DND-41 (cell line): ENCODE data around the gene PHACTR1.

Experiments
- EZH2 ChIP-seq: IDR thresholded peaks from 3 replicates; pipeline ENCODE4 v1.6.1; 2012; ENCODE audit warnings: borderline replicate concordance, low read depth, mild to moderate bottlenecking, moderate library complexity, low read length, inconsistent platforms; ENCODE audit not compliant: severe bottlenecking
- TF ChIP-seq, protein P1 (sequence below): IDR thresholded peaks from 2 replicates; pipeline ENCODE4 v1.5.1; 2012; ENCODE audit warnings: borderline replicate concordance, low read length, moderate library complexity, mild to moderate bottlenecking; ENCODE audit not compliant: poor library complexity, severe bottlenecking; ENCODE audit errors: extremely low read depth

DNA sequence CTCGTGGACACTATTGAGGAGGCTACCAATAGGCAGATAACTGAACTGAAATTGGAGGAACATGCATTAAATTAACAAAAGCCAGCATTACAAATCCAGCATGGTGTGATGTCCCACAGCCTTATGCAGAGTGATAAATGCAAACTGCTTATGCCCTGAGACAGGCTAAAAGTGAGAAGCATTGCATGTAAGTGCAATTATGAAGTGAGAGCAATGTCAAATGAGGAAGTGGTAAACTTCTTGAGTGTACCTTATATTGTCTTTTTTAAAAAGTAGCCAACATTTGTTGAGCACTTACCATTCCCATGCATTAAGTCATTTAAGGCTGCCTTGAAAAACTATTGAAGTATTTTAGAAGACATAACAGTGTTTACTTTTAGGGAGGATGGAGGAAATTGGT is 399.6 kb downstream of the PHACTR1 start:
- TF ChIP-seq, protein P1, sequence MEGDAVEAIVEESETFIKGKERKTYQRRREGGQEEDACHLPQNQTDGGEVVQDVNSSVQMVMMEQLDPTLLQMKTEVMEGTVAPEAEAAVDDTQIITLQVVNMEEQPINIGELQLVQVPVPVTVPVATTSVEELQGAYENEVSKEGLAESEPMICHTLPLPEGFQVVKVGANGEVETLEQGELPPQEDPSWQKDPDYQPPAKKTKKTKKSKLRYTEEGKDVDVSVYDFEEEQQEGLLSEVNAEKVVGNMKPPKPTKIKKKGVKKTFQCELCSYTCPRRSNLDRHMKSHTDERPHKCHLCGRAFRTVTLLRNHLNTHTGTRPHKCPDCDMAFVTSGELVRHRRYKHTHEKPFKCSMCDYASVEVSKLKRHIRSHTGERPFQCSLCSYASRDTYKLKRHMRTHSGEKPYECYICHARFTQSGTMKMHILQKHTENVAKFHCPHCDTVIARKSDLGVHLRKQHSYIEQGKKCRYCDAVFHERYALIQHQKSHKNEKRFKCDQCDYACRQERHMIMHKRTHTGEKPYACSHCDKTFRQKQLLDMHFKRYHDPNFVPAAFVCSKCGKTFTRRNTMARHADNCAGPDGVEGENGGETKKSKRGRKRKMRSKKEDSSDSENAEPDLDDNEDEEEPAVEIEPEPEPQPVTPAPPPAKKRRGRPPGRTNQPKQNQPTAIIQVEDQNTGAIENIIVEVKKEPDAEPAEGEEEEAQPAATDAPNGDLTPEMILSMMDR, result no peak
- no peak for TF ChIP-seq EZH2
